ENCODE data around the gene JAK3.

DNA sequence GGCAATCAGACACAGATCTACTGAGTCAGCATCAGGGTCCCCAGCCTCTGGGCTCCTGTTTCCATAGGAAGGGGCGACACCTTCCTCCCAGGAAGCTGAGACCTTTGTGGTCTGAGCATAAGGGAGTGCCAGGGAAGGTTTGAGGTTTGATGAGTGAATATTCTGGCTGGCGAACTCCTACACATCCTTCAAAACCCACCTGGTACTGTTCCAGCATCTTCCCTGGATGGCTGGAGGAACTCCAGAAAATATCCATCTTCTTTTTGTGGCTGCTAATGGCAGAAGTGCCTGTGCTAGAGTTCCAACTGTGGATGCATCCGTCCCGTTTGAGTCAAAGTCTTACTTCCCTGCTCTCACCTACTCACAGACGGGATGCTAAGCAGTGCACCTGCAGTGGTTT is 35.7 kb downstream of the JAK3 start:
- TF ChIP-seq RAD21 (IDR thresholded peaks at IDR 0.05) (no peak), CTCF (IDR thresholded peaks at IDR 0.05; ENCODE audit: low read depth, low read length, missing input control) (no peak), TAF1 (conservative IDR thresholded peaks at IDR 0.05) (no peak)
